Ishikawa (cell line): ENCODE results near the gene TUBB6.

Source experiments
- CEBPB ChIP-seq: IDR thresholded peaks from 2 replicates; pipeline ENCODE4 v1.6.1; 2012
- CREB1 ChIP-seq: IDR thresholded peaks from 2 replicates; pipeline ENCODE4 v1.6.1; 2012; ENCODE audit warnings: low read depth
- EGR1 ChIP-seq: IDR thresholded peaks from 2 replicates; pipeline ENCODE4 v1.6.1; 2012
- EP300 ChIP-seq: IDR thresholded peaks from 2 replicates; pipeline ENCODE4 v1.6.1; 2012; ENCODE audit warnings: borderline replicate concordance
- FOXM1 ChIP-seq: IDR thresholded peaks from 2 replicates; pipeline ENCODE4 v1.6.1; 2012; ENCODE audit warnings: low read depth, borderline replicate concordance
- NFIC ChIP-seq: IDR thresholded peaks from 2 replicates; pipeline ENCODE4 v1.6.1; 2012
- RAD21 ChIP-seq: IDR thresholded peaks from 2 replicates; pipeline ENCODE4 v1.6.1; 2012; ENCODE audit warnings: low read depth
- TAF1 ChIP-seq: IDR thresholded peaks from 2 replicates; pipeline ENCODE4 v1.6.1; 2012; ENCODE audit warnings: low read depth, mild to moderate bottlenecking
- TCF12 ChIP-seq: IDR thresholded peaks from 2 replicates; pipeline ENCODE4 v1.6.1; 2012; ENCODE audit warnings: low read depth
- TEAD4 ChIP-seq: IDR thresholded peaks from 2 replicates; pipeline ENCODE4 v1.6.1; 2012
- YY1 ChIP-seq: IDR thresholded peaks from 2 replicates; pipeline ENCODE4 v1.6.1; 2012; ENCODE audit warnings: low read depth
- ZBTB7A ChIP-seq: IDR thresholded peaks from 2 replicates; pipeline ENCODE4 v1.6.1; 2012; ENCODE audit warnings: low read depth
- TF ChIP-seq, protein P1 (sequence below): IDR thresholded peaks from 2 replicates; pipeline ENCODE4 v1.6.1; 2012
- TF ChIP-seq, protein P2 (sequence below): IDR thresholded peaks from 2 replicates; pipeline ENCODE4 v1.6.1; 2012; ENCODE audit warnings: low read depth, mild to moderate bottlenecking
- TF ChIP-seq, protein P3 (sequence below): IDR thresholded peaks from 2 replicates; pipeline ENCODE4 v1.6.1; 2012

Gene TUBB6

DNA sequence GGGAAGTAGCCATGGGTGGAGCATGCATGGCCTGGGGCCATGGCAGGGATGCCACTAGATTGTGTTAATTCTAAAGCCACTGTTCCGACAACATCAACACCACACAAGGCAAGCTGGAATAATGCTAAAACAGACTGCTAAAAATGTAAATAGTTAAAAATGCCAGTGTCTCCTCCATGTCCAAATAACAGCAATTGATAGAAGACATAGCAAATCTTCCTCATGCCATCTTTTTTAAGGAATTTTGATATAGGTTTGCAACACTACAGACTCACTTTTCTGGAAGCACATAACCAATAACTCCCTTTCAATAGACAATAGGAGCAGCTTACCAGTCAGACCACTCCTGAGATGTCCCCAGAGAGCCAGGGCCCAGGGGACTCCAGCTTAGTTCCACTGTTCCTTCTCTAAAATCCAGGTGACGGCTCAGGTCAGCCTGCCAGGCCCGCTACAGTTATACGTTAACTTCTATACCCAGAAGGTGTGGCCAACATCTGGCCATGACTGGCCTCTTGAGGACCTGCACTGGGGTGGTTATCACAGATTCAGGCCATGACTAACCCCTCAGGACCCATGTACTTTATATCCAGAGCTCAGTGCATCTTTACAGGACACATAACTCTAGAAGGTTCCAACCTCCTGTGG, 20.3 kb downstream of the TUBB6 start:
- TF ChIP-seq EGR1 (no peak), TEAD4 (no peak), ZBTB7A (no peak), EP300 (no peak), TCF12 (no peak), NFIC (no peak), TAF1 (no peak)
- TF ChIP-seq, protein P1, sequence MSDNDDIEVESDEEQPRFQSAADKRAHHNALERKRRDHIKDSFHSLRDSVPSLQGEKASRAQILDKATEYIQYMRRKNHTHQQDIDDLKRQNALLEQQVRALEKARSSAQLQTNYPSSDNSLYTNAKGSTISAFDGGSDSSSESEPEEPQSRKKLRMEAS: no peak
- TF ChIP-seq, protein P2, sequence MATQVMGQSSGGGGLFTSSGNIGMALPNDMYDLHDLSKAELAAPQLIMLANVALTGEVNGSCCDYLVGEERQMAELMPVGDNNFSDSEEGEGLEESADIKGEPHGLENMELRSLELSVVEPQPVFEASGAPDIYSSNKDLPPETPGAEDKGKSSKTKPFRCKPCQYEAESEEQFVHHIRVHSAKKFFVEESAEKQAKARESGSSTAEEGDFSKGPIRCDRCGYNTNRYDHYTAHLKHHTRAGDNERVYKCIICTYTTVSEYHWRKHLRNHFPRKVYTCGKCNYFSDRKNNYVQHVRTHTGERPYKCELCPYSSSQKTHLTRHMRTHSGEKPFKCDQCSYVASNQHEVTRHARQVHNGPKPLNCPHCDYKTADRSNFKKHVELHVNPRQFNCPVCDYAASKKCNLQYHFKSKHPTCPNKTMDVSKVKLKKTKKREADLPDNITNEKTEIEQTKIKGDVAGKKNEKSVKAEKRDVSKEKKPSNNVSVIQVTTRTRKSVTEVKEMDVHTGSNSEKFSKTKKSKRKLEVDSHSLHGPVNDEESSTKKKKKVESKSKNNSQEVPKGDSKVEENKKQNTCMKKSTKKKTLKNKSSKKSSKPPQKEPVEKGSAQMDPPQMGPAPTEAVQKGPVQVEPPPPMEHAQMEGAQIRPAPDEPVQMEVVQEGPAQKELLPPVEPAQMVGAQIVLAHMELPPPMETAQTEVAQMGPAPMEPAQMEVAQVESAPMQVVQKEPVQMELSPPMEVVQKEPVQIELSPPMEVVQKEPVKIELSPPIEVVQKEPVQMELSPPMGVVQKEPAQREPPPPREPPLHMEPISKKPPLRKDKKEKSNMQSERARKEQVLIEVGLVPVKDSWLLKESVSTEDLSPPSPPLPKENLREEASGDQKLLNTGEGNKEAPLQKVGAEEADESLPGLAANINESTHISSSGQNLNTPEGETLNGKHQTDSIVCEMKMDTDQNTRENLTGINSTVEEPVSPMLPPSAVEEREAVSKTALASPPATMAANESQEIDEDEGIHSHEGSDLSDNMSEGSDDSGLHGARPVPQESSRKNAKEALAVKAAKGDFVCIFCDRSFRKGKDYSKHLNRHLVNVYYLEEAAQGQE: no peak
- TF ChIP-seq, protein P3, sequence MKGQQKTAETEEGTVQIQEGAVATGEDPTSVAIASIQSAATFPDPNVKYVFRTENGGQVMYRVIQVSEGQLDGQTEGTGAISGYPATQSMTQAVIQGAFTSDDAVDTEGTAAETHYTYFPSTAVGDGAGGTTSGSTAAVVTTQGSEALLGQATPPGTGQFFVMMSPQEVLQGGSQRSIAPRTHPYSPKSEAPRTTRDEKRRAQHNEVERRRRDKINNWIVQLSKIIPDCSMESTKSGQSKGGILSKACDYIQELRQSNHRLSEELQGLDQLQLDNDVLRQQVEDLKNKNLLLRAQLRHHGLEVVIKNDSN: no peak

DNA sequence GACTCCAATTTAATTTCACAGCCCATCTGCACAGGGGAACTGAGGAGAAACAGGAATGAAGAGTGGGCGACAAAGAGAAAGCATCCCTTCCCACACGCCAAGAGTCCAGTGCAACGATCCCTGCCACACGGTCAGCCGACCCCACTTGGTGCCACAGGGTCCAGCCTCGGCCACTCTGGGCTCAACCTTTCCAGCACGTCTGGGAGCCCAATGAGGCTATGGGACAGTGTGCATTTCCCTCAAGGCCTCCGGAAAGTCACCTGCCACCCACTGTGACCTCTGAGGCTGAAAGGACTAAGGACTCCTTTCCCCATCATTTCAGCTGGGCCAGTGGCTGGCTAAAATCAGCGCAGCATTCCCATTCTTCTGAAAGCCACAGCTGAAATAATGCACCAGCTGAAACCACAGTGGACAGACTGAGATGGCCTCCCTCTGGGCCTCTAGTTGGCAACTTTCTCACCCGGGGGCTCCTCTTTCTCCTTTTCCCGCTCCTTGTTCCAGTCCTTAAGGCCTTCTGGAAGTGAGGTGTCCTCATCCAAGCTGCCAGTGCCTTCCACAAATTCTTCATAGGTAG, 21.2 kb downstream of the TUBB6 start:
- no peak for TF ChIP-seq EGR1
- no peak for TF ChIP-seq EP300
- no peak for TF ChIP-seq FOXM1
- no peak for TF ChIP-seq RAD21
- no peak for TF ChIP-seq TEAD4
- no peak for TF ChIP-seq NFIC
- no peak for TF ChIP-seq YY1
- TF ChIP-seq, protein P3: no peak
- TF ChIP-seq CREB1: no peak
- TF ChIP-seq, protein P2: no peak
- TF ChIP-seq, protein P1: no peak

DNA sequence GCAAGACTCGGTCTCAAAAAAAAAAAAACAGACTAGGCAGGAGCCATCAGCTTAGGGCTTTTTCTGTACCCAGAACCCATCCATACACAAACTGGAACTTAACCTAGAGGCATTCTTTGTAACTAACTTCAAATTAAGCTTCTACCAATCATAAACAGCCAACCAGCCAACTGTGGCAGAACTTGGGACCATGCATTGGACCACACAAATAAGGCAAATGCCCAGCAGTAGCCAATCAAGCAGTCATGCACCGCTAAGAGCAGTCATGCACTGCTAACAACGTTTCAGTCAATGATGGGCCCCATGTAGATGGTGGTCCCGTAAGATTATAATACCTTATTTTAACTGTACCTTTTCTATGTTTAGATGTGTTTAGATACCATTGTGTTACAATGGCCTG, 22.7 kb downstream of the TUBB6 start:
- no peak for TF ChIP-seq ZBTB7A
- no peak for TF ChIP-seq YY1
- no peak for TF ChIP-seq CEBPB
- TF ChIP-seq TCF12: no peak
- no peak for TF ChIP-seq EP300
- TF ChIP-seq, protein P1: no peak
- TF ChIP-seq, protein P2: no peak

DNA sequence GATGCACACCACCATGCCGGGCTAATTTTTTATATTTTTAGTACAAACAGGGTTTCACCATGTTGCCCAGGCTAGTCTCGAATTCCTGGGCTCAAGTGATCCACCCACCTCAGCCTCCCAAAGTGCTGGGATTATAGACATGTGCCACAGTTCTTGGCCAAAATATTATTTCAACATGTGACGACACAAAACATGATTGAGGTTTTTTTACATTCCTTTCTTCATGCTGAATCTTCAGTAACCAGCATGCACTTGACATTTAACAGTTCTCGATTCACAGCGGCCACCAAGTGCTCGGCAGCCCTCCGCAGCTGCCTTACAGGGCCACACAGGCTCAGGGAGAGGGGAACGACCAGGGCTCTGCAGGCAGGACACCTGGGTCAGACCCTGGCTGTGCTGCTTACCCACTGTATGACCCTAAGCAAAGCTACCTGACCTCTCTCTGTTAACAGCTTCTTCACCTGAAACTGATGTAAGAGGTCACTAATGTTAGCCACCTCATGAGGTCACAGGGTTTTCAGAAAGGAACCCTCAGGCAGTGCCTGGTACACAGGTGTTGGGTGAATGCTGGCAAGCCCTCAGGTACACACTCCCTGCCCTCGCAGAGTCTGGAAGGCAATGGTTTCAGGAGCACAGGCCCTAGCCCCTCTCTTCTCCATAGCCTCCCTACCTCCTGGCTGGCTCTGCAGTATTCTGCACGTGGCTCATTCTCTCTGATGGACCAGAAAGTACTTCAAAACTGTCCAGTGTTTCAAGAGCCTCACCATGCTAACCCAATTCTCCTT, 25.7 kb downstream of the TUBB6 start:
- TF ChIP-seq ZBTB7A (no peak), FOXM1 (no peak), RAD21 (no peak), TAF1 (no peak)
- TF ChIP-seq, protein P2: no peak
